K562 (cell line): Measurements from ENCODE around the gene LDB2. TPM values are rescaled to one million over a fixed set of nuclear protein-coding genes. Genes with fewer than 3 reads are reported as not detected.

Source experiments
- ATAC-seq: fragments of 200-7000 bp; cut with Tn5 transposase; 3 replicates; pipeline ENCODE4 v1.9.1; 2020; ENCODE audit warnings: moderate library complexity
- BruUV-seq: library from RNA; stranded (reverse); fragments of 400-500 nt; replicated peaks from 2 replicates; lab custom pipeline; 2021; lab: Mats Ljungman, UMichigan
- CTCF ChIA-PET: fragments of 300-600 bp; formaldehyde crosslinking; extraction: SDS; loops from one replicate; lab custom pipeline; 2021; ENCODE audit warnings: low intra/inter-chr PET ratio; lab: Yijun Ruan, JAX
- POLR2A ChIA-PET: fragments of 300-600, 350-650 bp; sonication (Branson Sonifier 250); formaldehyde crosslinking; extraction: SDS; loops from one replicate; lab custom pipeline; 2021; ENCODE audit warnings: antibody characterized with exemption, inconsistent platforms; lab: Yijun Ruan, JAX
- DNase-seq, 4 experiments: peaks; one replicate each; pipeline versions ENCODE4 v3.0.0 to v3.0.0-alpha.2; 2011 to 2018; ENCODE audit warnings: low spot score in 3 of 4, mixed read lengths in 3 of 4; ENCODE audit errors: extremely low read depth in 1 of 4
- FAIRE-seq: peaks from 2 replicates; lab custom pipeline; 2011; peaks lifted over from hg19 to GRCh38; lab: Jason Lieb, UNC
- H2AFZ ChIP-seq: 2 replicates; pipeline ENCODE4 v1.6.0; 2011; ENCODE audit warnings: low read depth, low read length, control low read depth, inconsistent platforms
- H3K27ac ChIP-seq: fragments of 200-600 bp; 3 replicates; pipeline ENCODE4 v1.8.0; 2011; ENCODE audit warnings: low read depth, mild to moderate bottlenecking, control low read depth, inconsistent platforms, low read length, moderate library complexity, mixed read lengths; ENCODE audit errors: extremely low read depth
- H3K27me3 ChIP-seq, 2 experiments: fragments of 300-600 bp in 1 of 2; 2 replicates in 1 of 2; 3 replicates in 1 of 2; pipeline versions ENCODE4 v1.6.0 to v1.8.0; 2011; ENCODE audit warnings: inconsistent platforms in 2 of 2, low read length in 2 of 2, mild to moderate bottlenecking in 1 of 2, mixed read lengths in 1 of 2, moderate library complexity in 1 of 2; ENCODE audit not compliant: control insufficient read depth in 2 of 2, insufficient read depth in 2 of 2
- H3K36me3 ChIP-seq: fragments of 300-600 bp; 3 replicates; pipeline ENCODE4 v1.8.0; 2011; ENCODE audit warnings: mild to moderate bottlenecking, low read length, inconsistent platforms; ENCODE audit not compliant: control insufficient read depth, insufficient read depth
- H3K4me1 ChIP-seq, 2 experiments: fragments of 200-600 bp in 1 of 2; replicated peaks in 1 of 2; 2 replicates in 1 of 2; 3 replicates in 1 of 2; pipeline versions ENCODE4 v1.5.1 to v1.8.0; 2011; ENCODE audit warnings: inconsistent platforms in 2 of 2, low read length in 2 of 2, mild to moderate bottlenecking in 1 of 2, mixed read lengths in 1 of 2, moderate library complexity in 1 of 2; ENCODE audit not compliant: control insufficient read depth in 2 of 2, insufficient read depth in 2 of 2
- H3K4me2 ChIP-seq: 2 replicates; pipeline ENCODE4 v1.6.1; 2011; ENCODE audit warnings: low read length, control low read depth, inconsistent platforms, mixed read lengths; ENCODE audit not compliant: insufficient read depth
- H3K4me3 ChIP-seq: fragments of 200-600 bp; sonication (generic), shearing (Covaris generic); 2 replicates; pipeline ENCODE4 v1.5.1; 2016; ENCODE audit warnings: control low read depth, inconsistent platforms
- H3K79me2 ChIP-seq: fragments of 200-600 bp; 3 replicates; pipeline ENCODE4 v1.8.0; 2011; ENCODE audit warnings: low read length, inconsistent platforms; ENCODE audit not compliant: control insufficient read depth, insufficient read depth
- H3K9ac ChIP-seq, 2 experiments: 2 replicates each; pipeline versions ENCODE4 v1.6.0 to v1.6.1; 2011; ENCODE audit warnings: low read depth in 2 of 2, low read length in 2 of 2, control low read depth in 1 of 2, inconsistent platforms in 1 of 2, mild to moderate bottlenecking in 1 of 2, mixed read lengths in 1 of 2; ENCODE audit not compliant: insufficient read depth in 1 of 2
- H3K9me1 ChIP-seq: one replicate; pipeline ENCODE4 v1.6.0; 2011; ENCODE audit warnings: inconsistent platforms, mild to moderate bottlenecking, low read length, moderate library complexity; ENCODE audit not compliant: control insufficient read depth, insufficient read depth
- H3K9me3 ChIP-seq: replicated peaks from 2 replicates; pipeline ENCODE4 v1.5.1; 2011; ENCODE audit warnings: low read depth, low read length, inconsistent platforms; ENCODE audit not compliant: control insufficient read depth, insufficient read depth
- H4K20me1 ChIP-seq: replicated peaks from 2 replicates; pipeline ENCODE4 v1.6.1; 2011; ENCODE audit warnings: low read length, inconsistent platforms, mixed read lengths; ENCODE audit not compliant: control insufficient read depth, insufficient read depth
- ATF2 ChIP-seq: sonication (generic); formaldehyde crosslinking; IDR thresholded peaks from 2 replicates; pipeline ENCODE4 v1.8.1; 2022; ENCODE audit warnings: missing genetic modification reagents
- CBFA2T3 ChIP-seq: fragments of 450-650 bp; IDR thresholded peaks from 2 replicates; pipeline ENCODE4 v1.6.1; 2017
- DNMT1 ChIP-seq: fragments of 450-650 bp; IDR thresholded peaks from 2 replicates; pipeline ENCODE4 v1.6.1; 2016; ENCODE audit warnings: antibody characterized with exemption, mild to moderate bottlenecking
- E2F5 ChIP-seq: sonication (generic); formaldehyde crosslinking; IDR thresholded peaks from 2 replicates; pipeline ENCODE4 v1.8.0; 2022; ENCODE audit warnings: mild to moderate bottlenecking, missing genetic modification reagents
- ELF2 ChIP-seq: fragments of 250-450 bp; sonication (Bioruptor Pico); IDR thresholded peaks from 2 replicates; pipeline ENCODE4 v1.5.0; 2021; ENCODE audit warnings: mild to moderate bottlenecking
- GABPB2 ChIP-seq: fragments of 250-450 bp; sonication (Bioruptor Pico); conservative IDR thresholded peaks from 2 replicates; pipeline ENCODE4 v1.5.1; 2021; ENCODE audit warnings: mild to moderate bottlenecking
- HMG20B ChIP-seq: fragments of 250-450 bp; sonication (Bioruptor Pico); IDR thresholded peaks from 2 replicates; pipeline ENCODE4 v1.5.0; 2021; ENCODE audit warnings: mild to moderate bottlenecking
- HOXB6 ChIP-seq: fragments of 250-450 bp; sonication (Bioruptor Pico); IDR thresholded peaks from 2 replicates; pipeline ENCODE4 v1.5.1; 2022; ENCODE audit warnings: mild to moderate bottlenecking, borderline replicate concordance
- KDM5B ChIP-seq: fragments of 200-600 bp; sonication (generic); IDR thresholded peaks from 2 replicates; pipeline ENCODE4 v1.6.1; 2012; ENCODE audit warnings: low read depth, mild to moderate bottlenecking, moderate library complexity, low read length, control low read depth, inconsistent platforms; ENCODE audit not compliant: insufficient replicate concordance
- PREB ChIP-seq: sonication (generic); formaldehyde crosslinking; IDR thresholded peaks from 2 replicates; pipeline ENCODE4 v1.8.1; 2023; ENCODE audit warnings: mild to moderate bottlenecking, missing genetic modification reagents
- RBM25 ChIP-seq: fragments of 200-400 bp; formaldehyde crosslinking; IDR thresholded peaks from 2 replicates; pipeline ENCODE4 v1.6.1; 2018; ENCODE audit warnings: low read length, low read depth, moderate library complexity; ENCODE audit not compliant: severe bottlenecking
- SP1 ChIP-seq: sonication (generic); formaldehyde crosslinking; IDR thresholded peaks from 2 replicates; pipeline ENCODE4 v1.8.1; 2022; ENCODE audit warnings: mild to moderate bottlenecking, missing genetic modification reagents
- ZFP36 ChIP-seq: fragments of 150-350 bp; IDR thresholded peaks from 2 replicates; pipeline ENCODE4 v1.6.1; 2018; ENCODE audit warnings: low read length, low read depth; ENCODE audit not compliant: partially characterized antibody
- ZKSCAN1 ChIP-seq: fragments of 150-350 bp; IDR thresholded peaks from 2 replicates; pipeline ENCODE4 v1.6.1; 2016; ENCODE audit warnings: low read depth, low read length
- ZNF124 ChIP-seq: sonication (generic); formaldehyde crosslinking; IDR thresholded peaks from 2 replicates; pipeline ENCODE4 v1.8.1; 2022; ENCODE audit warnings: missing genetic modification reagents
- ZNF551 ChIP-seq: fragments of 250-450 bp; sonication (Bioruptor Pico); IDR thresholded peaks from 2 replicates; pipeline ENCODE4 v1.5.0; 2021; ENCODE audit warnings: mild to moderate bottlenecking, moderate library complexity
- ZNF696 ChIP-seq: fragments of 250-450 bp; sonication (Bioruptor Pico); conservative IDR thresholded peaks from 2 replicates; pipeline ENCODE4 v1.4.0; 2020; ENCODE audit warnings: mild to moderate bottlenecking, moderate library complexity
- WGBS: fragments of 100-300 bp; shearing (Covaris generic); methylation state at CpG from one replicate; pipeline ENCODE4 v1.1.6; 2016; ENCODE audit warnings: low coverage, mixed read lengths; ENCODE audit not compliant: insufficient coverage; ENCODE audit errors: missing lambda C conversion rate; 5-methylcytosine and 5-hydroxymethylcytosine counted together
- in situ Hi-C: fragments of 300-500 bp; cut with MboI; formaldehyde crosslinking; loops from 4 replicates; pipeline ENCODE4 v1.15.0; 2018; ENCODE audit warnings: inconsistent platforms, mixed read lengths
- intact Hi-C: fragments of 100-400 bp; cut with micrococcal nuclease; formaldehyde crosslinking; loops from 2 replicates; pipeline ENCODE4 v1.14.2; 2022
- polyA plus RNA-seq, 8 experiments: library from polyadenylated mRNA; depleted of rRNA in 4 of 8; stranded (reverse) in 5 of 8; unstranded in 3 of 8; fragments of >200 nt; fragmentation: Nextera tagmentation in 2 of 8; fragmentation: Illumina TruSeq in 1 of 8; extraction: Ambion mirVana in 2 of 8; extraction: Trizol in 1 of 8; gene quantifications; 2 replicates each; pipeline versions ENCODE4 v1.2.1 to v1.2.3, GENCODE V29; 2011 to 2014; ENCODE audit warnings: inconsistent platforms in 1 of 8, missing spikeins in 1 of 8
- total RNA-seq, 7 experiments: library from RNA; depleted of rRNA in 6 of 7; stranded (reverse); fragments of >200 nt in 6 of 7; fragmentation: Illumina TruSeq in 2 of 7; extraction: Trizol in 2 of 7; gene quantifications; 2 replicates each; pipeline versions ENCODE4 v1.2.1 to v1.2.3, GENCODE V29; 2011 to 2021; ENCODE audit warnings: low replicate concordance in 1 of 7

The LDB2 gene
- total and polyA plus RNA-seq, 9 of the 15 experiments (the other 6 are each of a cell fraction or from before 2014, with no cell fraction given) = 0.10 to 0.20 TPM; not detected in 7

- CTCF ChIA-PET = no interaction called here
Measured at GRCh38 chr4:16581117-16581516, 317.3 kb downstream of the LDB2 start.

GRCh38 chr4:16580514-16580913 is 317.9 kb downstream of the LDB2 start:
- no peaks in the 10 kb centered on the region for H3K79me2 ChIP-seq
- in situ Hi-C loops = no loop called here
- H3K4me3 ChIP-seq = no peak overlapping the region
- no peaks in the 10 kb centered on the region; a peak in 1 of 5 replicates for H3K27me3 ChIP-seq
- no peak overlapping the region for H2AFZ ChIP-seq
- CTCF ChIA-PET = no interaction called here
- intact Hi-C loops = loop anchor here (10.0 kb wide), 1 partner anchor 556 kb away; no protein-coding TSS in a partner anchor
- ATAC-seq (no peak), FAIRE-seq (no peak), DNase-seq (no peak)
- no peaks in the 10 kb centered on the region for H3K4me1 ChIP-seq
- H3K9ac ChIP-seq = no peak overlapping the region
- H3K27ac ChIP-seq = no peak overlapping the region
- no peaks in the 10 kb centered on the region for H3K36me3 ChIP-seq
- H3K9me1 ChIP-seq = no peaks in the 10 kb centered on the region
- no peak overlapping the region for H3K4me2 ChIP-seq
- no TSS peak for BruUV-seq
- H3K9me3 ChIP-seq = no peaks in the 10 kb centered on the region
- no peaks in the 10 kb centered on the region for H4K20me1 ChIP-seq
- POLR2A ChIA-PET = no interaction called here
- TF ChIP-seq E2F5 (CRISPR knock-in tag) (no peak), ZKSCAN1 (no peak), PREB (CRISPR knock-in tag) (no peak), ZNF551 (CRISPR knock-in tag) (no peak), ELF2 (CRISPR knock-in tag) (no peak), HOXB6 (CRISPR knock-in tag) (no peak), CBFA2T3 (no peak), GABPB2 (CRISPR knock-in tag) (no peak), ZNF696 (no peak), ATF2 (CRISPR knock-in tag) (no peak), HMG20B (CRISPR knock-in tag) (no peak), KDM5B (no peak), ZNF124 (CRISPR knock-in tag) (no peak), SP1 (CRISPR knock-in tag) (no peak)

More at GRCh38 chr4:16581117-16581516, 317.3 kb downstream of the LDB2 start:
- Histone ChIP-seq H2AFZ (no peak overlapping the region), H3K27ac (no peak overlapping the region), H3K79me2 (no peaks in the 10 kb centered on the region), H3K27me3 (no peaks in the 10 kb centered on the region; a peak in 1 of 5 replicates), H3K9ac (no peak overlapping the region), H3K4me1 (no peaks in the 10 kb centered on the region), H4K20me1 (no peaks in the 10 kb centered on the region), H3K9me1 (no peaks in the 10 kb centered on the region), H3K4me3 (no peak overlapping the region), H3K9me3 (no peaks in the 10 kb centered on the region), H3K4me2 (no peak overlapping the region), H3K36me3 (no peaks in the 10 kb centered on the region)
- TF ChIP-seq DNMT1 = no peak
- TF ChIP-seq ZFP36 = peak; percentile 61
- TF ChIP-seq RBM25 = peak; percentile 78
- WGBS = 0% methylated on average over 3 of the region's 3 CpGs
- ATAC-seq (no peak), DNase-seq (no peak), FAIRE-seq (no peak)
- in situ Hi-C loops (no loop called here), intact Hi-C loops (loop anchor here (10.0 kb wide), 1 partner anchor 556 kb away; no protein-coding TSS in a partner anchor)
- POLR2A ChIA-PET = no interaction called here
- no TSS peak for BruUV-seq
